Thyroid gland (tissue), 4 donors: ENCODE measurements around the gene CNFN. TPM values are rescaled to one million over a fixed set of nuclear protein-coding genes. Genes with fewer than 3 reads are reported as not detected.

Source experiments
- DNase-seq, 2 donors: peaks; one replicate each; pipeline ENCODE4 v3.0.0-alpha.2; 2019
- H3K27ac ChIP-seq, 3 donors: fragments of 200-600 bp; sonication (generic); 1 replicate in 2 of 3; 2 replicates in 1 of 3; pipeline ENCODE4 v1.5.1; 2016 to 2019; ENCODE audit warnings: mild to moderate bottlenecking in 1 of 3, moderate library complexity in 1 of 3
- H3K27me3 ChIP-seq: fragments of 200-600 bp; sonication (generic); one replicate; pipeline ENCODE4 v1.5.1; 2019
- H3K36me3 ChIP-seq, 2 donors: fragments of 200-600 bp; sonication (generic); one replicate each; pipeline ENCODE4 v1.5.1; 2016 to 2019
- H3K4me1 ChIP-seq, 2 donors: fragments of 200-600 bp; sonication (generic); one replicate each; pipeline ENCODE4 v1.5.1; 2017 to 2019
- H3K4me3 ChIP-seq, 3 donors: fragments of 200-600 bp; sonication (generic); replicated peaks in 1 of 3; 1 replicate in 2 of 3; 2 replicates in 1 of 3; pipeline ENCODE4 v1.5.1; 2016; ENCODE audit warnings: mild to moderate bottlenecking in 1 of 3
- H3K9me3 ChIP-seq: fragments of 200-600 bp; sonication (generic); one replicate; pipeline ENCODE4 v1.5.1; 2017
- POLR2A ChIP-seq, 2 donors: fragments of 450-650 bp; IDR thresholded peaks; one replicate each; pipeline ENCODE4 v1.6.1; 2017; ENCODE audit warnings: antibody characterized with exemption in 2 of 2, mild to moderate bottlenecking in 2 of 2, moderate library complexity in 1 of 2
- WGBS, 2 donors: methylation state at CpG; one replicate each; pipeline ENCODE4 v1.1.5; 2017; 5-methylcytosine and 5-hydroxymethylcytosine counted together
- intact Hi-C: fragments of 100-400 bp; cut with DNase I; formaldehyde crosslinking; loops from one replicate; pipeline ENCODE4 v1.15.1; 2023
- total RNA-seq, 4 donors: library from RNA; depleted of rRNA; stranded (reverse); fragments of >200 nt; gene quantifications; one replicate each; pipeline ENCODE4 v1.2.3, GENCODE V29; 2016
- TF ChIP-seq, protein P1 (sequence below), 6 experiments: fragments of 200-600 bp in 3 of 6; fragments of 450-650 bp in 3 of 6; sonication (generic) in 3 of 6; IDR thresholded peaks; one replicate each; pipeline ENCODE4 v1.5.1; 2016 to 2019; ENCODE audit warnings: antibody characterized with exemption in 6 of 6, mild to moderate bottlenecking in 2 of 6, inconsistent platforms in 1 of 6, moderate library complexity in 1 of 6

The CNFN gene
- total RNA-seq, 4 donors from 2014 or later = 1.0 TPM; not detected in 3

DNA sequence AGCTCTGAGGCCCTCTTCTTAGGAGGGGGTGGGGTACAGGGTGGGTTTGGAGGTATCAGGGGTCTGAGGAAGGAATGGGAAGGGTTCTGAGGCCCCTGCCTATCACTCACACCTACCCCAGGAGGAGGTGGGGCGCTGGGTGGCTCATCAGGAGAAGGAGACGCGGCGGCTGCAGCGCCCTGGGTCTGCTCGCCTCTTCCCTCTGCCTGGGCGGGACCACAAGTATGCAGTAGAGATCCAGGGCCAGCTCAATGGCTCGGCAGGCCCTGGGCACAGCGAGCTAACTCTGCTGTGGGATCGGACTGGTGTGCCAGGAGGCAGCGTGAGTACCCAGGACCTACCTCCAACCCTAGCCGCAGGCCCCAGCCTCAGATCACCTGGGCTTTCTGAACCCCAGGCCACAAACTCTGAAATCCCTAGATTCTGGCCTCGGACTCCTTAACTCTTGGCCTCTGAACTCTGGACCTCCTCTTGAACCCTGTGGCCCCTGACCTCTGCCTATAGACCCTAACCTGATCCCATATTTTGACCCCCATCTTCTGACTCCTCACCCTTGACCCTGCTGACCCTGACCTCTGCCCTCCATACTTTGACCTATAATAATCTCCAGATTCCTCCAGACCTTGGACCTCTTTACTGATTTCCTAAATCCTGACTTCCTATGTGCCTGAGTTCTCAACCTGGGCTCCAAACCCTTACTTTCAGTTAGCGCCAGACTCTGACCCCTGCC, 40.6 kb downstream of the CNFN start:
- Histone ChIP-seq H3K27me3 (no peaks in the 10 kb centered on the region), H3K36me3 (peaks cover 6 to 7% of the 10 kb centered on the region in 2 donors), H3K4me1 (no peaks in the 10 kb centered on the region), H3K4me3 (no peak overlapping the region), H3K9me3 (no peaks in the 10 kb centered on the region), H3K27ac (no peak overlapping the region)
- WGBS, 2 donors = 95 to 96% methylated on average over 14 of the region's 14 CpGs
- no peak for DNase-seq
- TF ChIP-seq, protein P1, sequence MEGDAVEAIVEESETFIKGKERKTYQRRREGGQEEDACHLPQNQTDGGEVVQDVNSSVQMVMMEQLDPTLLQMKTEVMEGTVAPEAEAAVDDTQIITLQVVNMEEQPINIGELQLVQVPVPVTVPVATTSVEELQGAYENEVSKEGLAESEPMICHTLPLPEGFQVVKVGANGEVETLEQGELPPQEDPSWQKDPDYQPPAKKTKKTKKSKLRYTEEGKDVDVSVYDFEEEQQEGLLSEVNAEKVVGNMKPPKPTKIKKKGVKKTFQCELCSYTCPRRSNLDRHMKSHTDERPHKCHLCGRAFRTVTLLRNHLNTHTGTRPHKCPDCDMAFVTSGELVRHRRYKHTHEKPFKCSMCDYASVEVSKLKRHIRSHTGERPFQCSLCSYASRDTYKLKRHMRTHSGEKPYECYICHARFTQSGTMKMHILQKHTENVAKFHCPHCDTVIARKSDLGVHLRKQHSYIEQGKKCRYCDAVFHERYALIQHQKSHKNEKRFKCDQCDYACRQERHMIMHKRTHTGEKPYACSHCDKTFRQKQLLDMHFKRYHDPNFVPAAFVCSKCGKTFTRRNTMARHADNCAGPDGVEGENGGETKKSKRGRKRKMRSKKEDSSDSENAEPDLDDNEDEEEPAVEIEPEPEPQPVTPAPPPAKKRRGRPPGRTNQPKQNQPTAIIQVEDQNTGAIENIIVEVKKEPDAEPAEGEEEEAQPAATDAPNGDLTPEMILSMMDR (IDR thresholded peaks at IDR 0.05) = no peak
- no peak for TF ChIP-seq POLR2A (IDR thresholded peaks at IDR 0.05)
- intact Hi-C loops = no loop called here

DNA sequence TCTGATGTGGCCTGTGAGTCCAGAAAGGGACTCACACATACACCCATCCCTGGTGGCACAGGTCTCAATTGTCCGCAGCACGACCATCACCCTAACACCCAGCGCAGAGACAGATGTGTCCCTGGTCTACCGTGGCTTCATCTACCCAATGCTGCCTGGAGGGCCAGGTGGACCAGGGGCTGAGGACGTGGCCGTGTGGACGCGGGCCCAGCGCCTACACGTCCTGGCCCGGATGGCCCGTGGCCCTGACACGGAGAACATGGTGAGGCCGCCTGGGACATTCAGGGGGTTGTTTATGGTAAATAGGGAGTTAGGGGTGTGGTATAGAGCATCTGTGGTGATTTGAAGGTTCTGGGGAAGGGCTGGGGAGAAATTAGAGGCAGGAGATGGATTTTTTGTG, 41.9 kb downstream of the CNFN start:
- no peak overlapping the region for H3K27ac ChIP-seq
- no peak overlapping the region for H3K4me3 ChIP-seq
- H3K36me3 ChIP-seq = peaks cover 8 to 10% of the 10 kb centered on the region in 2 donors
- TF ChIP-seq POLR2A (IDR thresholded peaks at IDR 0.05) = no peak
- TF ChIP-seq, protein P1 (IDR thresholded peaks at IDR 0.05) = no peak
- H3K9me3 ChIP-seq = no peaks in the 10 kb centered on the region
- WGBS, 2 donors = 97 to 98% methylated on average over 12 to 14 of the region's 14 CpGs
- H3K27me3 ChIP-seq = no peaks in the 10 kb centered on the region
- H3K4me1 ChIP-seq = no peaks in the 10 kb centered on the region
- no peak for DNase-seq
- intact Hi-C loops = no loop called here

DNA sequence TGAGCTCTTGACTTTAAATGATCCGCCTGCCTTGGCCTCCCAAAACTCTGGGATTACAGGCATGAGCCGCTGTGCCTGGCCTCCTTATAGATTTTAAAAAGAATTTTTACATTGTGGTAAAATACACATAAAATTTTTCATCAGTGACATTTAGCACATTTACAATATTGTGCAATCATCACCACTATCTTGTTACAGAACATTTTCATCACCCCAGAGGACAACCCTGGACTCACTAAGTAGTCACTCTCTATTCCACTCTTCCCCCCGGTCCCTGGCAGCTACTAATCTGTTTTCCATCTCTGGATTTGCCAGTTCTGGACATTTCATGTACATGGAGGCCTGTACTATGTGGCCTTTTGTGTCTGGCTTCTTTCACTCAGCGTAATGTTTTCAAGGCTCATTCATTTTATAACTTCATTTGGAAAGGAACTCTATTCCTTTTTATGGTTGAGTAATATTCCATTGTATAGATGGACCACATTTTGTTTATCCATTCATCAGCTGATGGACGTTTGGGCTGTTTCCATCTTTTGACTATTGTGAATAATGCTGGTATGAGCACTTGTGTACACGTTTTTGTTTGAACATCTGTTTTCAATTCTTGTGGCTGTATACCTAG, 44.8 kb downstream of the CNFN start:
- H3K36me3 ChIP-seq = peaks cover 8 to 10% of the 10 kb centered on the region in 2 donors
- intact Hi-C loops = no loop called here

DNA sequence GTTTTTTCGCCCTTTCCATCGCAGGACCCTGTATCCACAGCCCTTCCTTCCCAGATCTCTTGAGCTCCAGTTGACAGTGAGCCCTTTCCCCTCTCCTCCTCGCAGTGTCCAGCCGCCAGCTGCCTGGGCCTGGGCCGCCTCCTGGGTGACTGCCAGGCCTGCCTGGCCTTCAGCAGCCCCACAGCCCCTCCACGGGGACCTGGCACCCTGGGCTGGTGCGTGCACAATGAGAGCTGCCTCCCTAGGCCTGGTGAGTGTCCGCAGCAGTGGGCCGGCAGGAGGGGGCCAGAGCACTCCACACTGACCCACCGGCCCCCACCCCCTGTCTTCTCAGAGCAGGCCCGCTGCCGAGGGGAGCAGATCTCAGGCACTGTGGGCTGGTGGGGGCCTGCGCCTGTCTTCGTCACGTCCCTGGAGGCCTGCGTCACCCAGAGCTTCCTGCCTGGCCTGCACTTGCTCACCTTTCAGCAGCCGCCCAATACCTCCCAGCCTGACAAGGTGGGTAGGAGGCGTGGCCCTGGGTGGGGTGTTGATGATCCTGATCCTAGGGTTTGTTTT, 45.7 kb downstream of the CNFN start:
- intact Hi-C loops = no loop called here
- H3K4me3 ChIP-seq = no peak overlapping the region
- no peak for DNase-seq
- no peak overlapping the region for H3K27ac ChIP-seq
- no peaks in the 10 kb centered on the region for H3K4me1 ChIP-seq
- TF ChIP-seq POLR2A (IDR thresholded peaks at IDR 0.05) = no peak
- TF ChIP-seq, protein P1 (IDR thresholded peaks at IDR 0.05) = no peak
- 93 to 94% methylated on average over 18 of the region's 18 CpGs for WGBS, 2 donors
- H3K9me3 ChIP-seq = no peaks in the 10 kb centered on the region
- peaks cover 8 to 10% of the 10 kb centered on the region in 2 donors for H3K36me3 ChIP-seq
- H3K27me3 ChIP-seq = no peaks in the 10 kb centered on the region

More for the DNA sequence above, 44.8 kb downstream of the CNFN start:
- Histone ChIP-seq H3K27me3 (no peaks in the 10 kb centered on the region), H3K27ac (no peak overlapping the region), H3K4me1 (no peaks in the 10 kb centered on the region), H3K9me3 (no peaks in the 10 kb centered on the region), H3K4me3 (no peak overlapping the region)
- TF ChIP-seq, protein P1 (IDR thresholded peaks at IDR 0.05) = no peak
- TF ChIP-seq POLR2A (IDR thresholded peaks at IDR 0.05) = no peak
- no peak for DNase-seq
- WGBS, 2 donors = 89 to 90% methylated on average over 6 of the region's 6 CpGs
